Activated gamma-delta T cell treated with anti-CD3 and anti-CD28 coated beads, Interleukin-2, amount 50 U/mL, for 16 hours (primary cell): Measurements from ENCODE around the gene FSTL3.
A peak's percentile ranks its signal among the peaks of the same experiment; 100 is the strongest.
"Not testable (repeated sequence)": the region's sequence is repeated elsewhere in the genome, so short reads cannot be mapped to it uniquely, and the experiment has no call there.

Experiments used
- DNase-seq: peaks from one replicate; pipeline ENCODE4 v3.0.0-alpha.2; 2020; ENCODE audit warnings: low read depth

FSTL3 gene

GRCh38 chr19:676339-677105, at the start of gene FSTL3:
Gene FSTL3 (plus strand): TSS chr19:676392. CDS start chr19:676424, 32 bp downstream.
- DNase-seq: no peak

- not testable (repeated sequence) for DNase-seq
These were observed 49.6 kb upstream of the FSTL3 start for GRCh38 chr19:626566-626965.

DNA sequence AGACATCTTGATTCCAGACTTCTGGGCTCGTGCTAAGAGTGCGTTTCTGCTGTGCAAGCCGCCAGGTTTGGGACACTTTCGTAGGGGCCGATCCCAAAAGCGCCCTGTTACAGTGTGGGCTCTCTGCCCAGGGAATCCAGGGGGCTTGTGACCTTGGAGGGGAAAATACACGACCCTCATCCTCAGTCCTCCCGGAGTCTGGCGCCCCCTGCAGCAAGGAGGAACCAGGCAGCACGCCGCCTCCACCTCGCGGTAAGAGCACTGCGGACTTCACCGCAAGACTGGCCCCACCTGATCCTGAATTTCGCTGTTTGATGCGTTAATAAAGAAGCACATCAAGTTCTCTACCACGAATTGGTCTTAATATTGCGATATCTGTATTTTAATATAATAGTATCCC, 48.0 kb upstream of the FSTL3 start:
- DNase-seq: no peak

GRCh38 chr19:629515-629914, 46.7 kb upstream of the FSTL3 start:
- not testable (repeated sequence) for DNase-seq

GRCh38 chr19:629961-630714, 46.1 kb upstream of the FSTL3 start:
- no peak for DNase-seq

DNA sequence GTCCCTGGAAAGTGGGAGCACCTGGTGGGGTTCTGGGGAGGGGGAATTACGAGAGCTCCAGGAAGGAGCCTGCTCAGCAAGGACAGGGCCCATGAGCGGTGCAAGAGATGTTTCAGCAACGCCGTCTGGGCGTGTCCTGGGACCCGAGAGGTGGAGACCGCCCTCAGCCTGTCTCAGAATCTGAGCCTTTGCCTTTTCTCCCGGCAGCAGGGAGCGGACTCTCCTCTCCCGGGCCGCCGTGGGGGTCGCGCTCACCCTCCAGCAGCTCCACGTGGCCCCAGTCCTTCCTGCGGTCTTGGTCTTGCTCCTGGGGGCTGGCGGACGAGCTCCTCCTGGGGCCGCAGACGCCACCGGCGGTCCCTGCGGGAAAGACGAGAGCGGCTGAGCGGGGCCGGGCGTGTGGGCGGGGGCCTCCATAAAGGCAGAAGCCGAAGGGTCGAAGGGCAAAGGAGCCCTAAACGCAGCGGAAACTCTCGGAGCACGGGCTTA, 43.6 kb upstream of the FSTL3 start:
- DNase-seq: no peak

DNA sequence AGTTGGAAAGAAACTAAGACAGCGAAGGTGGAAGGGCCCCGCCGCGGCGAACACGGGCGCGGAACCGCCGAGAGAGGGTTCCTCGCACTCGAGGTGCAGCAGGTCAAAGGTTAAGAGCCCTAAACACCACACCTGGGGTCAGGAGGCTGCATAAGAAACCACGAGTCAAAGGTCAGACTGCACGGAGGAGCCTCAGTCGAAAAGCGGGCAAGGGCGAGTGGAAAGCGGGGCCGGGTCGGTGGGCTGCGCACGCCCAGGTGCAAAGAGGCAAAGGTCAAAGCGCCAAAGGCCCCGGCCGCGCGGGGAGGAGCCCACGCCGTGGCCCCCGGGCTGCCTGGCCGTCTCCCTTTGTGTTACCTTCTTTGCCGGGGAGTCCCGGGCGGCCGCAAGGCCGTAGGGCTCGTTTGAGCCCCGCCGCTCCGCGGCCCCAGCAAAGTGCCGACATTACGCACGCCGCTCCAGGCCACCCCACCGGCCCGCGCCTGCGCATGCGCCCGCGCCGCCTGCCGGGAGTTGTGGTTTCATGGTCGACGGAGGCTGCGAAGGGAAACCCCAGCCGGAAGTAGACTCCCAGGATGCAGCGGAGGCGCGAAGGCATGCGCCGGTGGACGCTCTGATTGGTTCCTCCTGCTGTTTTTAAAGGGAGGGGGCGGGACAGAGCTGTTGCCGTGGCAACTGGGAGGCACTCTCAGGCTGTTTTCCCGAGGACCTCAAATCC, 43.0 kb upstream of the FSTL3 start, which contains the start of gene POLRMT:
Gene POLRMT (minus strand): TSS at position 470 of the 718 bp plus-strand sequence. CDS start 25 bp downstream, at position 445.
- DNase-seq: peak; percentile 92

DNA sequence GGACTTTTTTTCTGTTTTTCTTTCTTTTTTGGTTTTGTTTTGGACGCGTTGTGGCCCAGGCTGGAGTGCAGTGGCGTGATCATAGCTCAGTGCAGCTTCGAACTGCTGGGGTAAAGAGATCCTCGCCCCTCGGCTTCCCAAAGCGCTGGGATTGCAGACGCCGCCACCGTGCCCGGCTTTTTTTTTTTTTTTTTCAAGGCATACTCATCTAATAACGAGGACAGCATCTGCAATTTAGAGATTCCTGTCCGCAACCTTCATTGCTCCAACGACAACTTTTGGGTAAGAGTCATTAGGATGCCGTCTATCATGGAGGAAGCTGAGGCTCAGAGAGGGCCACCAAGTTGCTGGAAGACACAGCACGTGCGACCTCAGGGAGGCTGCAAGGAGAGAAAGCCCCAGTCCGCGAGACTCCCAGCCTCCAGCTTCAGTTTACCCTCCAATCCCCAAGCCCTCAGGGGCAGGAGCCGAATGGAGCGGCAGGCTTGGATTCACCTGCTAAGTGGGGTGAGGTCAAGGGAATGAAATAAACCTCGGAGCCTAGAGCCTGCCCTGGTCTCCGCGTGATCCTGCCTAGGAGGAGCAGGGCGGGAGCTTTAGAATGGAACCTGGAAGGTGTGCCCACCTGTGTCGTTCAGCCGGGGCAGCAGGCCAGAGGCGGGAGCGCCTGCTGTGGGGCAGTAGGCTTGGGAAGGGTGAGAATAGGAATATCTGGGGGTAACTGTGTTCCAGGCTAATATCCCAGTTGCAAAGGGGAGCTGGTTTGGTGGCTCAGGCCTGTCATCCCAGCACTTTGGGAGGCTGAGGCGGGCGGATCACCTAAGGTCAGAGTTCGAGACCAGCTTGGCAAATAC, 42.2 kb upstream of the FSTL3 start:
- no peak for DNase-seq

DNA sequence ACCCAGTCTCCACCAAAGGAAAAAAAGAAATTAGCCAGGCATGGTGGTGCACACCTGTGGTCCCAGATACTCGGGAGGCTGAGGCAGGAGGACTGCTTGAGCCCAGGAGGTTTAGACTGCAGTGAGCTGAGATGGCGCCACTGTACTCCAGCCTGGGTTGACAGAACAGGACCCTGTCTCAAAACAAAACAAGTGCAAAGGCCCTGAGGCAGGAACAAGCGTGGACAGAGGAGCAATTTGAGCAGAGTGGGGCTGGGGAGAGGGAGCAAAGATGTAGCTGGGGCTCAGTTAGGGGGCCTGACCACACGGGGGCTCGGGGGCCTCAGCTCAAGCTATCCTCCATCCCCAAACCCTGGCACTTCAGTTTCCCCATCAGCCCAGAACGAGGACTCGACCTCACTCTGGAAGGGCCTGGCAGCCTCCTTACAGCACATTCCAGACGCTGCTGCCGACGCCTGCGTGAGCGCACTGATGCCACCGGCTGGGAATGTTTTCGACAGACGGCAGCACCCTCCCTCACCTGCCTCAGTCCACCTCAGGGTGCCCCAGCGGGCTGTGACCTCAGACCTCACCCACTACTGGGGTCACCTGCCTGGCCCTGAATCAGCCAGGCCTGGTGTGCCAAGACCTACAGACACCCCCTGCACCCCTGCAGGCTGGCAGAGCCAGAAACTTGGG, 41.1 kb upstream of the FSTL3 start:
- no peak for DNase-seq

- DNase-seq: no peak
These were observed 37.3 kb upstream of the FSTL3 start for GRCh38 chr19:638906-639252.

GRCh38 chr19:639253-640160, 36.7 kb upstream of the FSTL3 start, which contains the start of gene FGF22:
Gene FGF22 (plus strand): TSS chr19:639879. CDS start chr19:639926, 47 bp downstream.
- DNase-seq: peak; percentile 94

GRCh38 chr19:640161-640558, 36.0 kb upstream of the FSTL3 start:
- DNase-seq: no peak

DNA sequence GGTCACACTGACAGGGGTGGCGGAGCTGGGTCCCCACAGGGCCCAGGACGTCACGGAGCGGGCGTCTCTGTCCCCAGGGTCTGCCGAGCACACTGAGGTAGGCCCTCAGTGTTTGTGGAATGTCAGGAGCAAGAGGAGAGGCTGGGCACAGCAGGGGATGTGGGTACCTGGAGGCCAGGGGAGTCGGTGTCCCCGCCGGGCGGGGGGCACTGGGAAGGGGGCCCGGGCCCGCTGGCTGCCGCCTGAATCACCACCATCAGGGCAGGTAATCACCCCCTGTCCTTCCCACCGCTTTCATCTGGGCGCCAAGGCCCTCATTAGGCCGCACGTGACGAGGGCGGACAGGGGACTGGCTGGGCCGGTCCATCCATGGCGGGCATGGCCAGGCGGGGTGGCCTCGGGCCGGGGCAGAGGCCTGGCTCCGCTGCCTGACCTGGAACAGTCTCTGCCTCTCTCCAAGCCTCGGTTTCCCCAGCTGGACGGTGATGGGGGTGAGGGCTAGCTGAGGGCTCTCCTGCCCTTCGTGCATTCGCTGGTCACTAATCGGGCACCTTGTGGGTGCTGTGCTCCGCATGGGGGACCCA, 35.5 kb upstream of the FSTL3 start:
- DNase-seq: no peak

DNA sequence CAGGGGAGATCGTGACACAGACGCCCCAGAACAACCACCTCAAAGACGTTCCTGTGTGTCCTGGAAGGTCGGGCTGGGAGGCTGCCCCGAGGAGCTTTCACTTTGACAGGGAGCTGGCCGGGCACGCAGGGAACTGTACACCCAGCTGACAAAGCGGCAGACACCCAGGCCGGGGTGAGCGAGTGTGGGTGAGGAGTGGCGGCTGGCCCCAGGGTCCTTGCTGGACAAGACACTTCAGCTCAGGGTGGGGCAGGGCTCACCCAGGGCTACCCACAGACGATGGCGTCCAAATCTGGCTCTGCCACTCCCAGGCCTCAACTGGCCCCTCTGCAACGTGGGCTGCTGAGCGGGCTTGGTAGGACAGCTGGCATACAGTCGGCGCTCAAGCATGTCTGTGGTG, 34.5 kb upstream of the FSTL3 start:
- DNase-seq: no peak

GRCh38 chr19:642767-643727, 33.1 kb upstream of the FSTL3 start:
- DNase-seq: no peak

DNA sequence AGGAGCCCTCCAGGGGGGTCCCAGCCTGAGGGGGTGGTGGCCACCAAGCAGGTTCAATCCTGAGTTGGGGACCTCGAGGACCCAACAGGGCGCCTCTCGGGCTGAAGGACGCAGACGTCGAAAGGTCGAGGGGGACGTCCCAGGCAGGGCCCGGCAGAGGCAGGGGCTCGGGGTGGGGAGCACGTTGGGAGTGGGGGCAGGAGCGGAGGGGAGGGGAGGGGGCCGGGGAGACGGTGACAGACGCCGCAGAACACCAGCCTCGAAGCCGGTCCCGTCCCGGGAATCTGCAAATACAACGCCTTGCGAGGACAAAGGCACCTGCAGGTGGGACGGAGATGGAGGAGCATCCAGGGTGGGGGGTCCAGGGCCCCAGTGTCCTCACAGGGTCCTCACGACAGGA, 32.5 kb upstream of the FSTL3 start:
- no peak for DNase-seq

- DNase-seq: no peak
These were observed 31.8 kb upstream of the FSTL3 start for GRCh38 chr19:644363-644762.

GRCh38 chr19:644789-645188, 31.4 kb upstream of the FSTL3 start:
- no peak for DNase-seq
